ENCODE data around the gene PLXDC2.

The PLXDC2 gene

DNA sequence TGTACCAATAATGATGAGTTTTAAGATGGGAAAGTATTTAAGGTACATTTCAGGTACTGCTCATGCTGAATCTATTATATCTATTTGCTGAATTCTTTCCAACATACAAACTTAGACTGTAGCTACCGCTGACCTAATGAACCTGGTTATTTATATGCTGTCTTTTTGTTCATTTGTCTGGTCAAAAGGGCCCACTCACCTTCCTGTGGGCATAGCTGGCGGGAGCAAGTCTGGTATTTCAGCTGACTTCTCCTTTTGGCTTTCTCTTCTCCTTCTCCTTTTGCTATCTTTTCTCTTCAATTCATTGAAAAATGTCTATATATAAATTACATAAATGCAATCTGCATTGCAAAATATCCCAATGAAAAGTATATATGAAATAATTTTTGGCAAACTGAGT, 9.5 kb downstream of the PLXDC2 start:
- in situ Hi-C loops (cut with HindIII; ENCODE audit: low pct_ligation_motif_present, low sequenced_read_pairs), result no loop called here
- Histone ChIP-seq H3K27me3 (replicated peaks) (no peaks in the 10 kb centered on the region), H3K4me3 (ENCODE audit: low read depth, low read length) (no peak overlapping the region), H3K36me3 (replicated peaks) (no peaks in the 10 kb centered on the region), H3K27ac (no peak overlapping the region)
- TF ChIP-seq, protein P1, sequence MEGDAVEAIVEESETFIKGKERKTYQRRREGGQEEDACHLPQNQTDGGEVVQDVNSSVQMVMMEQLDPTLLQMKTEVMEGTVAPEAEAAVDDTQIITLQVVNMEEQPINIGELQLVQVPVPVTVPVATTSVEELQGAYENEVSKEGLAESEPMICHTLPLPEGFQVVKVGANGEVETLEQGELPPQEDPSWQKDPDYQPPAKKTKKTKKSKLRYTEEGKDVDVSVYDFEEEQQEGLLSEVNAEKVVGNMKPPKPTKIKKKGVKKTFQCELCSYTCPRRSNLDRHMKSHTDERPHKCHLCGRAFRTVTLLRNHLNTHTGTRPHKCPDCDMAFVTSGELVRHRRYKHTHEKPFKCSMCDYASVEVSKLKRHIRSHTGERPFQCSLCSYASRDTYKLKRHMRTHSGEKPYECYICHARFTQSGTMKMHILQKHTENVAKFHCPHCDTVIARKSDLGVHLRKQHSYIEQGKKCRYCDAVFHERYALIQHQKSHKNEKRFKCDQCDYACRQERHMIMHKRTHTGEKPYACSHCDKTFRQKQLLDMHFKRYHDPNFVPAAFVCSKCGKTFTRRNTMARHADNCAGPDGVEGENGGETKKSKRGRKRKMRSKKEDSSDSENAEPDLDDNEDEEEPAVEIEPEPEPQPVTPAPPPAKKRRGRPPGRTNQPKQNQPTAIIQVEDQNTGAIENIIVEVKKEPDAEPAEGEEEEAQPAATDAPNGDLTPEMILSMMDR (IDR thresholded peaks at IDR 0.05; ENCODE audit: low read depth, low read length, missing control alignments), result no peak
- no peak for DNase-seq

- TF ChIP-seq, protein P1 (IDR thresholded peaks at IDR 0.05; ENCODE audit: low read depth, low read length, missing control alignments), result no peak
- in situ Hi-C loops (cut with HindIII; ENCODE audit: low pct_ligation_motif_present, low sequenced_read_pairs), result no loop called here
- no peaks in the 10 kb centered on the region for H3K36me3 ChIP-seq (replicated peaks)
- no peak for DNase-seq
- no peaks in the 10 kb centered on the region for H3K27me3 ChIP-seq (replicated peaks)
- H3K27ac ChIP-seq, result no peak overlapping the region
- no peak overlapping the region for H3K4me3 ChIP-seq (ENCODE audit: low read depth, low read length)
Measured at GRCh38 chr10:19826712-19827111, 10.5 kb downstream of the PLXDC2 start.

- DNase-seq, result no peak
- Histone ChIP-seq H3K36me3 (replicated peaks) (no peaks in the 10 kb centered on the region), H3K4me3 (ENCODE audit: low read depth, low read length) (no peak overlapping the region), H3K27ac (no peak overlapping the region), H3K27me3 (replicated peaks) (no peaks in the 10 kb centered on the region)
- in situ Hi-C loops (cut with HindIII; ENCODE audit: low pct_ligation_motif_present, low sequenced_read_pairs), result no loop called here
- TF ChIP-seq, protein P1 (IDR thresholded peaks at IDR 0.05; ENCODE audit: low read depth, low read length, missing control alignments), result no peak
Measured at GRCh38 chr10:19828278-19829049, 12.2 kb downstream of the PLXDC2 start.

DNA sequence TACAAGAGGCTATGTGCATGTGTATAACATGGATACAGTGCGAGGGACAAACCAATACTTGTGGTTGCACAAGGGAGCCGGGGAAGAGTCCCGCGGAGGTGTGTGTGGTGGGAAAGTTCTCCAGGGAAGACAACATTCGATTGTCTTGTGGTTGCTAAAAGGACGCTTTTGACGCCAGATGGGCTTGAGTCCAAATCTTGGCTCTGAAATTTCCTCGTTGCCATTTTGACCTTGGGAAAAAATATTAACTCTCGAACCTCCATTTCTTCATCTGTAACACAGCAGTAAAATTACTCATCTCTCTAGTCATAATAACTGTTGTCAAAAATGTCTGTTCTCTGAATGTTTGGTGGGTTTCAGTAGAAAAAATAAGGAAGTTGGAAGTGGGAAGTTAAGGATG, 16.5 kb downstream of the PLXDC2 start:
- Histone ChIP-seq H3K27me3 (replicated peaks) (no peaks in the 10 kb centered on the region), H3K27ac (no peak overlapping the region), H3K36me3 (replicated peaks) (no peaks in the 10 kb centered on the region), H3K4me3 (ENCODE audit: low read depth, low read length) (no peak overlapping the region)
- DNase-seq, result no peak
- in situ Hi-C loops (cut with HindIII; ENCODE audit: low pct_ligation_motif_present, low sequenced_read_pairs), result no loop called here
- TF ChIP-seq, protein P1 (IDR thresholded peaks at IDR 0.05; ENCODE audit: low read depth, low read length, missing control alignments), result no peak

- in situ Hi-C loops (cut with HindIII; ENCODE audit: low pct_ligation_motif_present, low sequenced_read_pairs), result no loop called here
- no peak for DNase-seq
- Histone ChIP-seq H3K27ac (no peak overlapping the region), H3K36me3 (replicated peaks) (no peaks in the 10 kb centered on the region), H3K27me3 (replicated peaks) (no peaks in the 10 kb centered on the region), H3K4me3 (ENCODE audit: low read depth, low read length) (no peak overlapping the region)
- TF ChIP-seq, protein P1 (IDR thresholded peaks at IDR 0.05; ENCODE audit: low read depth, low read length, missing control alignments), result no peak
Measured at GRCh38 chr10:19833170-19833824, 17.1 kb downstream of the PLXDC2 start.
